PFSK-1 (cell line): ENCODE data around the gene CYP27C1.

Experiments
- POLR2AphosphoS5 ChIP-seq: IDR thresholded peaks from 2 replicates; pipeline ENCODE4 v1.6.1; 2012; ENCODE audit warnings: low read depth, mild to moderate bottlenecking, control low read depth, low read length, moderate library complexity
- SIN3A ChIP-seq: IDR thresholded peaks from 2 replicates; pipeline ENCODE4 v1.6.1; 2012; ENCODE audit warnings: mild to moderate bottlenecking, low read length, moderate library complexity, borderline replicate concordance; ENCODE audit not compliant: insufficient read depth

- TF ChIP-seq POLR2AphosphoS5 (no peak), SIN3A (no peak)
Observed at GRCh38 chr2:127254386-127254981, 34.4 kb upstream of the CYP27C1 start.
